Measurements from ENCODE around the gene FAM76A.

The FAM76A gene

DNA sequence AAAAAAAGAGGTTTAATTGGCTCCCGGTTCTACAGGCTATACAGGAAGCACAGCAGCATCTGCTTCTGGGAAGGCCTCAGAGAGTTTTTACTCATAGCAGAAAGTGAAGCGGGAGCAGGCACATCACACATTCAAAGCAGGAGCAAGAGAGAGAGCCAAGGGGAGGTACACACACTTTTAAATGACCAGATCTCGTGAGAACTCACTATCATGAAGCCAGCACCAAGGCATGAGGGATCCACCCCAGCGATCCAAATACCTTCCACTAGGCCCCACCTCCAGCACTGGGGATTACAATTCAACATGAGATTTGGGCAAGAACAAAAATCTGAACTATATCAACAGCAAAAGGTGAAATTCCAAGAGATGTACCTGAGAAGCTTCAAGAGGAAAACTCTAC, 20.8 kb upstream of the FAM76A start:
- TF ChIP-seq CEBPB (IDR thresholded peaks at IDR 0.05) (no peak), TCF12 (IDR thresholded peaks at IDR 0.05; ENCODE audit: low read depth) (no peak), TAF1 (IDR thresholded peaks at IDR 0.05; ENCODE audit: low read depth) (no peak), EGR1 (IDR thresholded peaks at IDR 0.05) (no peak), CREB1 (IDR thresholded peaks at IDR 0.05; ENCODE audit: low read depth) (no peak), YY1 (IDR thresholded peaks at IDR 0.05; ENCODE audit: low read depth) (no peak), FOXM1 (IDR thresholded peaks at IDR 0.05; ENCODE audit: borderline replicate concordance, low read depth) (no peak), ZBTB7A (IDR thresholded peaks at IDR 0.05; ENCODE audit: low read depth) (no peak), TEAD4 (IDR thresholded peaks at IDR 0.05) (no peak), NFIC (IDR thresholded peaks at IDR 0.05) (no peak), RAD21 (IDR thresholded peaks at IDR 0.05; ENCODE audit: low read depth) (no peak), EP300 (IDR thresholded peaks at IDR 0.05; ENCODE audit: borderline replicate concordance) (no peak)
- TF ChIP-seq, protein P1, sequence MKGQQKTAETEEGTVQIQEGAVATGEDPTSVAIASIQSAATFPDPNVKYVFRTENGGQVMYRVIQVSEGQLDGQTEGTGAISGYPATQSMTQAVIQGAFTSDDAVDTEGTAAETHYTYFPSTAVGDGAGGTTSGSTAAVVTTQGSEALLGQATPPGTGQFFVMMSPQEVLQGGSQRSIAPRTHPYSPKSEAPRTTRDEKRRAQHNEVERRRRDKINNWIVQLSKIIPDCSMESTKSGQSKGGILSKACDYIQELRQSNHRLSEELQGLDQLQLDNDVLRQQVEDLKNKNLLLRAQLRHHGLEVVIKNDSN (IDR thresholded peaks at IDR 0.05): no peak
- TF ChIP-seq, protein P2, sequence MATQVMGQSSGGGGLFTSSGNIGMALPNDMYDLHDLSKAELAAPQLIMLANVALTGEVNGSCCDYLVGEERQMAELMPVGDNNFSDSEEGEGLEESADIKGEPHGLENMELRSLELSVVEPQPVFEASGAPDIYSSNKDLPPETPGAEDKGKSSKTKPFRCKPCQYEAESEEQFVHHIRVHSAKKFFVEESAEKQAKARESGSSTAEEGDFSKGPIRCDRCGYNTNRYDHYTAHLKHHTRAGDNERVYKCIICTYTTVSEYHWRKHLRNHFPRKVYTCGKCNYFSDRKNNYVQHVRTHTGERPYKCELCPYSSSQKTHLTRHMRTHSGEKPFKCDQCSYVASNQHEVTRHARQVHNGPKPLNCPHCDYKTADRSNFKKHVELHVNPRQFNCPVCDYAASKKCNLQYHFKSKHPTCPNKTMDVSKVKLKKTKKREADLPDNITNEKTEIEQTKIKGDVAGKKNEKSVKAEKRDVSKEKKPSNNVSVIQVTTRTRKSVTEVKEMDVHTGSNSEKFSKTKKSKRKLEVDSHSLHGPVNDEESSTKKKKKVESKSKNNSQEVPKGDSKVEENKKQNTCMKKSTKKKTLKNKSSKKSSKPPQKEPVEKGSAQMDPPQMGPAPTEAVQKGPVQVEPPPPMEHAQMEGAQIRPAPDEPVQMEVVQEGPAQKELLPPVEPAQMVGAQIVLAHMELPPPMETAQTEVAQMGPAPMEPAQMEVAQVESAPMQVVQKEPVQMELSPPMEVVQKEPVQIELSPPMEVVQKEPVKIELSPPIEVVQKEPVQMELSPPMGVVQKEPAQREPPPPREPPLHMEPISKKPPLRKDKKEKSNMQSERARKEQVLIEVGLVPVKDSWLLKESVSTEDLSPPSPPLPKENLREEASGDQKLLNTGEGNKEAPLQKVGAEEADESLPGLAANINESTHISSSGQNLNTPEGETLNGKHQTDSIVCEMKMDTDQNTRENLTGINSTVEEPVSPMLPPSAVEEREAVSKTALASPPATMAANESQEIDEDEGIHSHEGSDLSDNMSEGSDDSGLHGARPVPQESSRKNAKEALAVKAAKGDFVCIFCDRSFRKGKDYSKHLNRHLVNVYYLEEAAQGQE (IDR thresholded peaks at IDR 0.05; ENCODE audit: low read depth): no peak
- TF ChIP-seq, protein P3, sequence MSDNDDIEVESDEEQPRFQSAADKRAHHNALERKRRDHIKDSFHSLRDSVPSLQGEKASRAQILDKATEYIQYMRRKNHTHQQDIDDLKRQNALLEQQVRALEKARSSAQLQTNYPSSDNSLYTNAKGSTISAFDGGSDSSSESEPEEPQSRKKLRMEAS (IDR thresholded peaks at IDR 0.05): no peak

DNA sequence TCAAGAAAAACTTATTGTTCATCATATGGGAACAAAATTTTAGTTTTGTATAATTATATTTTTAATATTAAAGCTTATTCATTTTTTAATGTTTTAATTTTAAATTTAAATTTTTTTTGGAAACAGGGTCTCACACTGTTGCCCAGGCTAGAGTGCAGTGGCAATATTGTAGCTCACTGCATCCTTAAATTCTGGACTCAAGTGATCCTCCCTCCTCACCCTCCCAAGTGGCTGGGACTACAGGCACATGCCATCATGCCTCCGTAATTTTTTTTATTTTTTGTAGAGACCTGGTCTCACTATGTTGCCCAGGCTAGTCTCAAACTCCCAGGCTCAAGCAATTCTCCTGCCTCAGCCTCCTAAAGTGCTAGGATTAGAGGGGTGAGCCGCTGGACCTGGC, 20.2 kb upstream of the FAM76A start:
- TF ChIP-seq CEBPB (IDR thresholded peaks at IDR 0.05) (no peak), EGR1 (IDR thresholded peaks at IDR 0.05) (no peak), FOXM1 (IDR thresholded peaks at IDR 0.05; ENCODE audit: borderline replicate concordance, low read depth) (no peak), TEAD4 (IDR thresholded peaks at IDR 0.05) (no peak), CREB1 (IDR thresholded peaks at IDR 0.05; ENCODE audit: low read depth) (no peak), ZBTB7A (IDR thresholded peaks at IDR 0.05; ENCODE audit: low read depth) (no peak), EP300 (IDR thresholded peaks at IDR 0.05; ENCODE audit: borderline replicate concordance) (no peak), TAF1 (IDR thresholded peaks at IDR 0.05; ENCODE audit: low read depth) (no peak), RAD21 (IDR thresholded peaks at IDR 0.05; ENCODE audit: low read depth) (no peak), YY1 (IDR thresholded peaks at IDR 0.05; ENCODE audit: low read depth) (no peak), NFIC (IDR thresholded peaks at IDR 0.05) (no peak), TCF12 (IDR thresholded peaks at IDR 0.05; ENCODE audit: low read depth) (no peak)
- TF ChIP-seq, protein P2 (IDR thresholded peaks at IDR 0.05; ENCODE audit: low read depth): no peak
- TF ChIP-seq, protein P1 (IDR thresholded peaks at IDR 0.05): no peak
- TF ChIP-seq, protein P3 (IDR thresholded peaks at IDR 0.05): no peak

DNA sequence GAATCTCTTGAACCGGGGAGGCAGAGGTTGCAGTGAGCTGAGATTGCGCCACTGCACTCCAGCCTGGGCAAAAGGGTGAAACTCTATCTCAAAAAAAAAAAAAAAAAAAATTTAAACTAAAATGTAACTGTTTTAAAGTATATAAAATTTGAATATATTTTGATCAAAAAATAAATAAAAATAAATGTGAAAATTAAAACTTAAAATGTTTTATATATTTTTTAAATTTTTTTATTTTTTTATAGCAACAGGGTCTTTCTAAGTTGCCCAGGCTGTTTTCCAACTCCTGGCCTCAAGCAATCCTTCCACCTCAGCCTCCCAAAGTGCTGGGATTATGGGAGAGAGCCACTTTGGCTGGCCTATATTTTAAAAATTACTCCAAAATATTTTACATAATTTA, 15.2 kb upstream of the FAM76A start:
- no peak for TF ChIP-seq TAF1 (IDR thresholded peaks at IDR 0.05; ENCODE audit: low read depth)
- TF ChIP-seq CEBPB (IDR thresholded peaks at IDR 0.05): no peak
- TF ChIP-seq YY1 (IDR thresholded peaks at IDR 0.05; ENCODE audit: low read depth): no peak
- no peak for TF ChIP-seq TCF12 (IDR thresholded peaks at IDR 0.05; ENCODE audit: low read depth)
- no peak for TF ChIP-seq TEAD4 (IDR thresholded peaks at IDR 0.05)

DNA sequence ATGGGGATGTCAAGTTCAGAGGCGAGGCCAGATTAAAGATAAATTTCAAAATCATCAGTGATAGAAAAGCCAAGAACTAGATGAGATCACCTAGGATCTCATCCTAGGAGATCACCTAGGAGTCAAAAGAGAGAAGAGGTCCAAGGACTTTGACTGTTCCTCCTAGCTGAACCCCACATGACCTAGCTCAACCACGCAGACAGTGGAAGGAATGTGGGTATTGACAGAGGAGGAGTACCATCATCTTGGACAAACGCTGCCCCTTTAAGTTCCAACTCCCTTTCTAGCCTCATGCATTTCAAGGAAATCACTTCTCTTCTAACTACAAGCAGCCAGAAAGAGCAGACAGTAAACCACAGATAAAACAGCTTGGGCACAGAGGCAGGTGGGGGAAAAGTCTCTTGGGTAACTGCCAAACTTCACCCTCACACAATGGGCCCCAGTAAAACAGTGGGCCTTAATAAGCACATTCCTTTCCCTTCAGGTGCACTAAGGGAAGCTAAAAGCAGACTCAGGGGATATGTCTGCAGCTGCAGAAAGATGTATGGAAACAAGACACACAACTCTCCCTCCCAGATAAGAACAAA, 12.5 kb upstream of the FAM76A start:
- TF ChIP-seq TEAD4 (IDR thresholded peaks at IDR 0.05) (0 out of 2 replicates have a peak, but pooled peaks have one; percentile 14), CREB1 (IDR thresholded peaks at IDR 0.05; ENCODE audit: low read depth) (no peak)

DNA sequence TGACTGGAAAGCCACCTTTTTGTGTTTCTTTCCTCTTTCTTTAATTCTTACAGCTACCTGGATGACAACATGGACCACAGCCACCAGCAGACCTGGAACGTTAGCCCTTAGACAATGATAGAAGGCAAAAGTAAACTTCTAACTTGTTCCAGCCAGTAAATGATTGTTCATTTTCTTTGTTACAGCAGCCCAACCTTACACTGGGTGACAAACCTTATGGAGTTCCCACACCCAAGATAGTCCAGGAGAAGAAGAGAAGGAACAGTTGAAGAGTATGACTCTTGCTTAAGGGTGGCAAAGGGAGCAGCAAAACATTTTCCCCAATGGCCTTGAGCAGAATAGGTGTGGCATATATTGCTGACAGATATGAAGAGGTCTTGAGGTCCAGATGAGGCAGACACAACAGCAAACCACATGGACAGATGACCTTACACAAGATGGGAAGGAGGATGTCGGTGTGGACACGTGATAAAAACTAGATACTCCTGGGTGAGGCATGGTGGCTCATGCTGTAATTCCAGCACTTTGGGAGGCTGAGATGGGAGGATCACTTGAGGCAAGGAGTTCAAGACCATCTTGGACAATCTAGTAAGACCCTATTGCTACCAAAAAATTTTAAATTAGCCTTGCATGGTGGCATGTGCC, 11.8 kb upstream of the FAM76A start:
- TF ChIP-seq EGR1 (IDR thresholded peaks at IDR 0.05) (no peak), CEBPB (IDR thresholded peaks at IDR 0.05) (no peak), CREB1 (IDR thresholded peaks at IDR 0.05; ENCODE audit: low read depth) (no peak), FOXM1 (IDR thresholded peaks at IDR 0.05; ENCODE audit: borderline replicate concordance, low read depth) (no peak), EP300 (IDR thresholded peaks at IDR 0.05; ENCODE audit: borderline replicate concordance) (no peak), TEAD4 (IDR thresholded peaks at IDR 0.05) (no peak), TAF1 (IDR thresholded peaks at IDR 0.05; ENCODE audit: low read depth) (no peak), YY1 (IDR thresholded peaks at IDR 0.05; ENCODE audit: low read depth) (no peak), RAD21 (IDR thresholded peaks at IDR 0.05; ENCODE audit: low read depth) (no peak), NFIC (IDR thresholded peaks at IDR 0.05) (no peak), ZBTB7A (IDR thresholded peaks at IDR 0.05; ENCODE audit: low read depth) (no peak), TCF12 (IDR thresholded peaks at IDR 0.05; ENCODE audit: low read depth) (no peak)
- TF ChIP-seq, protein P2 (IDR thresholded peaks at IDR 0.05; ENCODE audit: low read depth): no peak
- TF ChIP-seq, protein P1 (IDR thresholded peaks at IDR 0.05): no peak
- TF ChIP-seq, protein P3 (IDR thresholded peaks at IDR 0.05): no peak
